ENCODE results near the gene HOXB6.

- TF ChIP-seq CTCF (IDR thresholded peaks at IDR 0.05): no peak
- TF ChIP-seq POLR2A (IDR thresholded peaks at IDR 0.05): no peak
Observed at GRCh38 chr17:48628649-48629410, 24.0 kb upstream of the HOXB6 start.

Data from thyroid gland (tissue), 4 donors.